Activated T-cell treated with anti-CD3 and anti-CD28 coated beads for 4 hours (primary cell): Measurements from ENCODE around the gene CASP1.

Experiments used
- DNase-seq: peaks from one replicate; pipeline ENCODE4 v3.0.0-alpha.2; 2020

The CASP1 gene

GRCh38 chr11:104979839-104980238 lies 55.1 kb downstream of the CASP1 start:
- no peak for DNase-seq
